ENCODE data around the gene TSPAN7.

The TSPAN7 gene

DNA sequence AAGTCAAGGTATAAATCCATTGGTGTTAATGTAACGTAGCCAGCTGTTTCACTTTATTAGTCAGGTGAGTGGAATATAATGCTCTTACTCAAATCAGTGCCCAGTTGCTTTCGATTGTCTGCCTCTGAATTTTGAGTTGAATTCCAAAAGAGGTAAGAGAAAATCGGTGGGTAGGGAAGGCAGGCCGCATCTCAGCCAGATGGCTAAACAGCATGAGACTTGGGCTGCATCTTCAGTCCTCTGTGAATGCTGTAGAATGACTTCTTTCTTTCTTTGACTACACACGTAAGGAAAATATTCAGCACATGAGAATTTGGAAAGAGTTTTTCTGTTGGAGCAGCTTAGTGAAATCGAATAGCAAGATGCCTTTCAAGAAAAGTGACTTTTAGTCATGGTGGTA is 49.5 kb downstream of the TSPAN7 start:
- no peak overlapping the region for H3K27ac ChIP-seq
- no peak for TF ChIP-seq CTCF (conservative IDR thresholded peaks at IDR 0.05)

- no peak for TF ChIP-seq CTCF (conservative IDR thresholded peaks at IDR 0.05)
- no peak overlapping the region for H3K27ac ChIP-seq
Measured at GRCh38 chrX:38612281-38612680, 50.9 kb downstream of the TSPAN7 start.

DNA sequence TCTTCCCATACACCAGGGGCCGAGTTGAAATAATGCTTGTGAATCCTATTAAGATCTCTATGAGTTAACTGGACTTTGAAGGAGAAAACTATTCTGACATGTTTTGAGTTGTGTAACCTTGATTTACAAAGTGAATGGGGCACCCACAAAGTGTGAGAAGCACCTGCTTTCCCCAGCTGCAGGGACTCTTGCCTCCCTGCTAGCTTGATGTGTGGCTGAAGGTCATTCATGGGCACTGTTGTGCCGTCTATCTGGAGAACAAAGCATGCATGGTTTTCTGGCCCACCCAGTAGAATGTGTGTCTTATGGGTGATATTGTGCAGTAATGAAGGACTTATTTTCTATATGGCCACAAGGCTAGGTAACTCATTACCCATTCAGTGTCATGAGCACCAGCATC is 53.1 kb downstream of the TSPAN7 start:
- H3K27ac ChIP-seq: no peak overlapping the region
- no peak for TF ChIP-seq CTCF (conservative IDR thresholded peaks at IDR 0.05)

- no peak overlapping the region for H3K27ac ChIP-seq
- no peak for TF ChIP-seq CTCF (conservative IDR thresholded peaks at IDR 0.05)
Measured at GRCh38 chrX:38616904-38617303, 55.6 kb downstream of the TSPAN7 start.

DNA sequence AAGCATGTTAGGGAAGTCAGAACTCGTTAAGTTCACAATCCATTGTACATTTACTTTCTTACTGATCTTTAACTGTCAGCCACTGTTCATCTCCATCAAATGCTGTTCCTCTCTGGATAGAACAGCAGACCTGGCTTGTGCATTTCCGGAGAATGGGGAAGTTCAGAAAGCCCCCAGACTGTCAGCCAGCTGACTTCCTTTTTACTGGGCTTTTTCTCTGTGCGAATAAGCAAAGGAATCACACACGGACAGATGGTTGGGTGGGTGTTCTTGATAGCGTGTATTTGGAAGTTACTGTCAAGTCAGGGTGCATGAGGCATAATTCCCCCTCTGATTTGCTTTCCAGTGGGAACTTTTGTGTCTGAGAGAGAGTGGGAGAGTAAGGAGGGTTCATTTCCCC is 56.8 kb downstream of the TSPAN7 start:
- no peak overlapping the region for H3K27ac ChIP-seq
- TF ChIP-seq CTCF (conservative IDR thresholded peaks at IDR 0.05): no peak

- no peak for TF ChIP-seq CTCF (conservative IDR thresholded peaks at IDR 0.05)
- no peak overlapping the region for H3K27ac ChIP-seq
Measured at GRCh38 chrX:38620623-38621022, 59.3 kb downstream of the TSPAN7 start.

DNA sequence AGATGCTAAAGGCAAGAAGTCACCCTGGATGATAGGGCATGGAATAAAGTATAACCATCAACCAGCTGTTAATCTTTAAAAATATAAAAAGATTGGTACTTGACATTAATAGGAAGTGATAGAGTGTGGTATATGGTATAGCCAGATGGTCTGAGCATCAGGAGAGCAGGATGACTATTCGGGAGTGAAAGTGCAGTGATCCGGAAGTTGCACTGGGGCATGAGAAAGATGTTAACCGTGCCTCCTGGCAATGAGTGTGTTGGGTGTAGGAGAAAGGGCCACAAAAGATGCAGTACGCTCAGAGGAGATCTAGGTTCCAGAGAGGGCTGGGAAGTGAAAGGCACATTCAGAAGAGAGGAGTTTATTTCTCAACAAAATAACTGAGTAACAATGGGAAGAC is 65.0 kb downstream of the TSPAN7 start:
- no peak for TF ChIP-seq CTCF (conservative IDR thresholded peaks at IDR 0.05)

GRCh38 chrX:38627683-38628082 is 66.3 kb downstream of the TSPAN7 start:
- peak; percentile 79 for TF ChIP-seq CTCF (conservative IDR thresholded peaks at IDR 0.05)
- H3K27ac ChIP-seq: no peak overlapping the region

More for the DNA sequence above, 65.0 kb downstream of the TSPAN7 start:
- no peak overlapping the region for H3K27ac ChIP-seq
